Mesodermal cell (in vitro differentiated cells): ENCODE measurements around the gene MRPS12.
"Not testable (repeated sequence)": the region's sequence is repeated elsewhere in the genome, so short reads cannot be mapped to it uniquely, and the experiment has no call there.

Experiments used
- H3K27ac ChIP-seq: 2 replicates; pipeline ENCODE4 v1.7.0; 2013; ENCODE audit warnings: mild to moderate bottlenecking, low read depth, low read length, moderate library complexity; ENCODE audit not compliant: severe bottlenecking
- H3K36me3 ChIP-seq: 2 replicates; pipeline ENCODE4 v1.7.1; 2013; ENCODE audit warnings: mild to moderate bottlenecking, low read length, moderate library complexity; ENCODE audit not compliant: control insufficient read depth, insufficient read depth
- H3K4me1 ChIP-seq: one replicate; pipeline ENCODE4 v1.7.1; 2013; ENCODE audit warnings: mild to moderate bottlenecking, low read length; ENCODE audit not compliant: insufficient read depth, control insufficient read depth, poor library complexity, severe bottlenecking
- H3K4me3 ChIP-seq: 2 replicates; pipeline ENCODE4 v1.7.0; 2013; ENCODE audit warnings: low read length, control low read depth, mild to moderate bottlenecking; ENCODE audit not compliant: insufficient read depth, poor library complexity, severe bottlenecking; ENCODE audit errors: extremely low read depth
- H3K9me3 ChIP-seq: 2 replicates; pipeline ENCODE4 v1.7.1; 2013; ENCODE audit warnings: mild to moderate bottlenecking, low read length, moderate library complexity; ENCODE audit not compliant: control insufficient read depth
- WGBS, 2 experiments: methylation state at CpG; one replicate each; pipeline ENCODE4 v1.1.5; 2013; ENCODE audit warnings: missing lambda C conversion rate in 2 of 2; ENCODE audit not compliant: insufficient coverage in 2 of 2; 5-methylcytosine and 5-hydroxymethylcytosine counted together

The MRPS12 gene

GRCh38 chr19:38921420-38922274, 9.1 kb upstream of the MRPS12 start:
- Histone ChIP-seq H3K36me3 (peaks cover 40% of the 10 kb centered on the region), H3K4me1 (no peaks in the 10 kb centered on the region), H3K27ac (no peak overlapping the region), H3K4me3 (no peak overlapping the region), H3K9me3 (no peaks in the 10 kb centered on the region)
- 96 to 98% methylated on average over 15 to 16 of the region's 20 CpGs for WGBS, 2 experiments

GRCh38 chr19:38922482-38922881, 8.3 kb upstream of the MRPS12 start:
- peaks cover 40% of the 10 kb centered on the region for H3K36me3 ChIP-seq
- WGBS, 2 experiments: 94 to 95% methylated on average over 2 to 4 of the region's 5 CpGs
- no peak overlapping the region for H3K27ac ChIP-seq

GRCh38 chr19:38924388-38924787, 6.4 kb upstream of the MRPS12 start:
- no peak overlapping the region for H3K4me3 ChIP-seq
- no peaks in the 10 kb centered on the region for H3K9me3 ChIP-seq
- no peaks in the 10 kb centered on the region for H3K4me1 ChIP-seq
- H3K36me3 ChIP-seq: peaks cover 45% of the 10 kb centered on the region
- no peak overlapping the region for H3K27ac ChIP-seq
- 97 to 98% methylated on average over 7 of the region's 7 CpGs for WGBS, 2 experiments

More at GRCh38 chr19:38922482-38922881, 8.3 kb upstream of the MRPS12 start:
- Histone ChIP-seq H3K4me1 (no peaks in the 10 kb centered on the region), H3K4me3 (no peak overlapping the region), H3K9me3 (no peaks in the 10 kb centered on the region)

- Histone ChIP-seq H3K4me1 (peaks cover 4% of the 10 kb centered on the region), H3K9me3 (peaks cover 2% of the 10 kb centered on the region), H3K4me3 (no peak overlapping the region), H3K36me3 (peaks cover 46% of the 10 kb centered on the region), H3K27ac (no peak overlapping the region)
- WGBS, 2 experiments: 93 to 100% methylated on average over 1 to 2 of the region's 4 CpGs
Measured at GRCh38 chr19:38928391-38929001, 2.2 kb upstream of the MRPS12 start.

- peaks cover 8% of the 10 kb centered on the region for H3K9me3 ChIP-seq
- H3K4me1 ChIP-seq: peaks cover 4% of the 10 kb centered on the region
- 3 to 4% methylated on average over 39 to 46 of the region's 49 CpGs for WGBS, 2 experiments
Measured at GRCh38 chr19:38929929-38930775, 592 bp upstream of the MRPS12 start, which contains the start of gene SARS2. TSS of gene SARS2 (minus strand) at chr19:38930763. CDS start at chr19:38930736, 27 bp downstream.

GRCh38 chr19:38931521-38931793, 713 bp downstream of the MRPS12 start:
- WGBS, 2 experiments: 52 to 69% methylated on average over 2 to 5 of the region's 8 CpGs
- Histone ChIP-seq H3K4me1 (peaks cover 4% of the 10 kb centered on the region), H3K4me3 (peak overlapping the region; percentile 91), H3K27ac (no peak overlapping the region), H3K36me3 (peaks cover 36% of the 10 kb centered on the region), H3K9me3 (peaks cover 11% of the 10 kb centered on the region)

More at GRCh38 chr19:38929929-38930775, 592 bp upstream of the MRPS12 start, which contains the start of gene SARS2:
- Histone ChIP-seq H3K27ac (peak within 1 kb of the TSS; percentile 93), H3K36me3 (peaks cover 48% of the 10 kb centered on the region), H3K4me3 (peak within 1 kb of the TSS; percentile 91)

GRCh38 chr19:38932425-38933179, 1.9 kb downstream of the MRPS12 start:
- 96 to 97% methylated on average over 28 to 29 of the region's 29 CpGs for WGBS, 2 experiments
- Histone ChIP-seq H3K4me1 (peaks cover 4% of the 10 kb centered on the region), H3K27ac (no peak overlapping the region), H3K9me3 (peaks cover 11% of the 10 kb centered on the region), H3K36me3 (peaks cover 34% of the 10 kb centered on the region), H3K4me3 (no peak overlapping the region)

GRCh38 chr19:38933544-38933943, 2.8 kb downstream of the MRPS12 start:
- Histone ChIP-seq H3K36me3 (peaks cover 31% of the 10 kb centered on the region), H3K27ac (no peak overlapping the region), H3K9me3 (peaks cover 11% of the 10 kb centered on the region), H3K4me1 (peaks cover 4% of the 10 kb centered on the region), H3K4me3 (no peak overlapping the region)
- 91% methylated on average over 4 of the region's 4 CpGs; no CpG with 5 or more reads in 1 of the 2 experiments for WGBS, 2 experiments

- 86 to 92% methylated on average over 5 of the region's 5 CpGs for WGBS, 2 experiments
- Histone ChIP-seq H3K27ac (no peak overlapping the region), H3K36me3 (peaks cover 9% of the 10 kb centered on the region), H3K4me1 (peaks cover 3% of the 10 kb centered on the region), H3K9me3 (peaks cover 3% of the 10 kb centered on the region), H3K4me3 (no peak overlapping the region)
Measured at GRCh38 chr19:38939957-38940356, 9.2 kb downstream of the MRPS12 start.

- 95 to 100% methylated on average over 5 of the region's 5 CpGs for WGBS, 2 experiments
- H3K27ac ChIP-seq, H3K4me1 ChIP-seq, H3K9me3 ChIP-seq, H3K4me3 ChIP-seq: not testable (repeated sequence)
- peaks cover 21% of the 10 kb centered on the region for H3K36me3 ChIP-seq
Measured at GRCh38 chr19:38941466-38941865, 10.7 kb downstream of the MRPS12 start.
